HEK293 (cell line): ENCODE data around the gene DDX31.
A peak's percentile ranks its signal among the peaks of the same experiment; 100 is the strongest.

Experiments
- CTCF ChIA-PET: fragments of 350-600 bp; formaldehyde crosslinking; extraction: SDS; loops from one replicate; lab custom pipeline; 2021; ENCODE audit warnings: antibody characterized with exemption; lab: Yijun Ruan, JAX
- POLR2A ChIA-PET: fragments of 300-600 bp; formaldehyde crosslinking; extraction: SDS; loops from one replicate; lab custom pipeline; 2020; ENCODE audit warnings: antibody characterized with exemption, inconsistent platforms; lab: Yijun Ruan, JAX
- H3K27ac ChIP-seq: fragments of 200-500 bp; sonication (Bioruptor generic); 2 replicates; pipeline ENCODE4 v1.5.1; 2014; ENCODE audit warnings: low read depth, low read length, control low read depth, inconsistent platforms; ENCODE audit errors: extremely low read depth
- H3K36me3 ChIP-seq, 2 experiments: fragments of 200-500 bp in 1 of 2; sonication (Bioruptor generic) in 1 of 2; 1 replicate in 1 of 2; 2 replicates in 1 of 2; pipeline ENCODE4 v1.5.1; 2014 to 2017; ENCODE audit warnings: inconsistent platforms in 2 of 2, low read length in 2 of 2; ENCODE audit not compliant: control insufficient read depth in 2 of 2, insufficient read depth in 1 of 2
- H3K4me1 ChIP-seq: fragments of 200-500 bp; sonication (Bioruptor generic); 2 replicates; pipeline ENCODE4 v1.5.1; 2014; ENCODE audit warnings: mild to moderate bottlenecking, low read length, inconsistent platforms; ENCODE audit not compliant: control insufficient read depth, insufficient read depth
- H3K4me3 ChIP-seq: 2 replicates; pipeline ENCODE4 v1.5.1; 2011; ENCODE audit warnings: low read depth, mild to moderate bottlenecking, control low read depth, low read length, moderate library complexity
- H3K9me3 ChIP-seq: fragments of 200-500 bp; sonication (Bioruptor generic); 2 replicates; pipeline ENCODE4 v1.5.1; 2014; ENCODE audit warnings: low read depth, low read length, inconsistent platforms; ENCODE audit not compliant: control insufficient read depth, insufficient read depth
- KLF9 ChIP-seq: fragments of 450-650 bp; formaldehyde crosslinking; IDR thresholded peaks from 2 replicates; pipeline ENCODE4 v1.5.1; 2016; ENCODE audit warnings: missing biosample characterization, missing genetic modification characterization, low read depth
- PRDM1 ChIP-seq: fragments of 450-650 bp; formaldehyde crosslinking; IDR thresholded peaks from 2 replicates; pipeline ENCODE4; 2016; ENCODE audit warnings: missing biosample characterization, missing genetic modification characterization
- ZNF121 ChIP-seq: fragments of 450-650 bp; formaldehyde crosslinking; IDR thresholded peaks from 2 replicates; pipeline ENCODE4 v1.5.1; 2016; ENCODE audit warnings: missing biosample characterization, missing genetic modification characterization
- ZNF221 ChIP-seq: fragments of 450-650 bp; formaldehyde crosslinking; IDR thresholded peaks from 2 replicates; pipeline ENCODE4 v1.5.1; 2017; ENCODE audit warnings: missing biosample characterization, missing genetic modification characterization, borderline replicate concordance
- ZNF335 ChIP-seq: fragments of 450-650 bp; formaldehyde crosslinking; conservative IDR thresholded peaks from 2 replicates; pipeline ENCODE4 v1.5.1; 2016; ENCODE audit warnings: missing biosample characterization, missing genetic modification characterization
- ZNF362 ChIP-seq: fragments of 450-650 bp; formaldehyde crosslinking; IDR thresholded peaks from 2 replicates; pipeline ENCODE4 v1.5.1; 2016; ENCODE audit warnings: missing biosample characterization, missing genetic modification characterization
- ZNF366 ChIP-seq: fragments of 450-650 bp; formaldehyde crosslinking; conservative IDR thresholded peaks from 2 replicates; pipeline ENCODE4 v1.5.1; 2016; ENCODE audit warnings: missing biosample characterization, missing genetic modification characterization
- ZNF518A ChIP-seq: fragments of 450-650 bp; formaldehyde crosslinking; conservative IDR thresholded peaks from 2 replicates; pipeline ENCODE4 v1.5.1; 2016; ENCODE audit warnings: low read depth, missing biosample characterization, missing genetic modification characterization
- ZNF585B ChIP-seq: fragments of 450-650 bp; formaldehyde crosslinking; IDR thresholded peaks from 2 replicates; pipeline ENCODE4 v1.5.1; 2016; ENCODE audit warnings: missing biosample characterization, missing genetic modification characterization
- ZNF610 ChIP-seq: fragments of 450-650 bp; formaldehyde crosslinking; IDR thresholded peaks from 2 replicates; pipeline ENCODE4 v1.5.1; 2016; ENCODE audit warnings: missing biosample characterization, missing genetic modification characterization, borderline replicate concordance
- TF ChIP-seq, protein P1 (sequence below): fragments of 450-650 bp; formaldehyde crosslinking; optimal IDR thresholded peaks from 2 replicates; pipeline ENCODE3; 2016; ENCODE audit warnings: missing biosample characterization, mild to moderate bottlenecking, missing genetic modification characterization

DDX31 gene

DNA sequence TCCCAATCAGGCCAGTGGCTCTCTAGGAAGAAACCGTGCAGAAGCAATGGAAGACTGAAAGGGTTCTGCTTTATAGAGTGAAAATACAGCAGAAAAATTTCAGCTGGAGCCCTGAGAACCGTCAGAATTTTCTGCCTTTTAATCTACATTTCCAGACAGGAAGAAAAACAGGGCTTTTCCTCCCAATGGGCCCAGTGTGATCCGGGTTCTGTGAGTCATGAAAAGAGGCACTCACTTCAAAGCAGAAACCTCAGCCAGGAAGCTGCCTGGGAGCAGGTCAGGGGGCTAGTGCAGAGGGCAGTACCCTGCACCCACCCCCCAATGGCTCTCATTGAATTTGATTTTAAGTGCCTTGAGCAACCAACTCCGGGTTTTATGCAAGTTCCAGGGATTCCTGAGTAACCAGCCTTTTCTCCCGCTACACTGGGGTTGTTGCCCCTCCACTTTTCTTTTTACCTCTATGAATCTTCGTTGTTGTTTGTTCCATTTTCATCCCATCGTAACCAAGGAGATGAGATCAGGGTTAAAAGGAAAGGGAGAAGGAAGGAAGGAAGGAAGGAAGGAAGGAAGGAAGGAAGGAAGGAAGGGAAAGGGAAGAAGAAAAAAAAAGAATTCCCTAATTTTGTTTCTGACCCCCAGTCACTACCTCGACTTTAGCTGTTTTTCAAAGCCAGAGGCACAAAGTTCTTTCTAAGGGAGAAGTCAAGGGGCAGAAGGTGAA, 86.0 kb downstream of the DDX31 start:
- H3K4me1 ChIP-seq, result no peaks in the 10 kb centered on the region
- H3K27ac ChIP-seq, result no peak overlapping the region
- no peaks in the 10 kb centered on the region for H3K9me3 ChIP-seq
- TF ChIP-seq KLF9 (tag by site-specific recombination), result no peak
- peak; percentile 59; the same call in 1 of the 2 replicates for TF ChIP-seq ZNF366 (tag by site-specific recombination)
- no peaks in the 10 kb centered on the region for H3K36me3 ChIP-seq
- POLR2A ChIA-PET, result no interaction called here
- no peak overlapping the region for H3K4me3 ChIP-seq
- CTCF ChIA-PET, result interaction anchor here (0.6 kb wide), 1 partner anchor 315 kb away, joined by 3 read pairs; no protein-coding TSS in a partner anchor

GRCh38 chr9:132582786-132583583, 86.8 kb downstream of the DDX31 start:
- H3K4me3 ChIP-seq, result no peak overlapping the region
- CTCF ChIA-PET, result interaction anchor here (0.7 kb wide), 2 partner anchors 179 to 237 kb away, joined by 3 read pairs; no protein-coding TSS in a partner anchor
- H3K4me1 ChIP-seq, result no peaks in the 10 kb centered on the region
- no peak overlapping the region for H3K27ac ChIP-seq
- no peaks in the 10 kb centered on the region for H3K36me3 ChIP-seq
- POLR2A ChIA-PET, result interaction anchor here (0.6 kb wide), 1 partner anchor 607 kb away, joined by 3 read pairs; no protein-coding TSS in a partner anchor
- TF ChIP-seq ZNF335 (tag by site-specific recombination), result no peak
- no peak for TF ChIP-seq ZNF362
- no peak for TF ChIP-seq ZNF121 (tag by site-specific recombination)
- no peak for TF ChIP-seq ZNF518A
- TF ChIP-seq PRDM1 (tag by site-specific recombination), result no peak
- no peak for TF ChIP-seq ZNF221 (tag by site-specific recombination)
- TF ChIP-seq, all 188 proteins: peak for 0
- H3K9me3 ChIP-seq, result no peaks in the 10 kb centered on the region

- Histone ChIP-seq H3K9me3 (no peaks in the 10 kb centered on the region), H3K4me1 (no peaks in the 10 kb centered on the region), H3K36me3 (no peaks in the 10 kb centered on the region), H3K4me3 (peak within 1 kb of the TSS; percentile 36), H3K27ac (no peak within 1 kb of the TSS)
- TF ChIP-seq, protein P1, sequence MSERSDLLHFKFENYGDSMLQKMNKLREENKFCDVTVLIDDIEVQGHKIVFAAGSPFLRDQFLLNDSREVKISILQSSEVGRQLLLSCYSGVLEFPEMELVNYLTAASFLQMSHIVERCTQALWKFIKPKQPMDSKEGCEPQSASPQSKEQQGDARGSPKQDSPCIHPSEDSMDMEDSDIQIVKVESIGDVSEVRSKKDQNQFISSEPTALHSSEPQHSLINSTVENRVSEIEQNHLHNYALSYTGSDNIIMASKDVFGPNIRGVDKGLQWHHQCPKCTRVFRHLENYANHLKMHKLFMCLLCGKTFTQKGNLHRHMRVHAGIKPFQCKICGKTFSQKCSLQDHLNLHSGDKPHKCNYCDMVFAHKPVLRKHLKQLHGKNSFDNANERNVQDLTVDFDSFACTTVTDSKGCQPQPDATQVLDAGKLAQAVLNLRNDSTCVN (tag by site-specific recombination), result peak; percentile 6
- TF ChIP-seq ZNF610 (0 out of 2 replicates have a peak, but pooled peaks have one; percentile 4), ZNF585B (no peak)
- ChIA-PET POLR2A (interaction anchor here (0.6 kb wide), 1 partner anchor 608 kb away, joined by 3 read pairs; no protein-coding TSS in a partner anchor), CTCF (interaction anchor here (0.7 kb wide), 2 partner anchors 178 to 238 kb away, joined by 3 read pairs; no protein-coding TSS in a partner anchor)
Observed at GRCh38 chr9:132582276-132582785, 87.5 kb downstream of the DDX31 start, which contains the start of gene BARHL1. BARHL1 (plus strand) TSS chr9:132582606; CDS start chr9:132582798, 192 bp downstream.
